Breast epithelium (tissue), 4 donors: Measurements from ENCODE around the gene ASB11. TPM values are rescaled to one million over a fixed set of nuclear protein-coding genes. Genes with fewer than 3 reads are reported as not detected.
"Not testable (repeated sequence)": the region's sequence is repeated elsewhere in the genome, so short reads cannot be mapped to it uniquely, and the experiment has no call there.

Source experiments
- DNase-seq, 2 donors: peaks; one replicate each; pipeline ENCODE4 v3.0.0-alpha.2; 2019; ENCODE audit warnings: low spot score in 2 of 2
- H3K27ac ChIP-seq, 2 donors: fragments of 200-600 bp; sonication (generic) in 1 of 2; one replicate each; pipeline ENCODE4 v1.5.1; 2016 to 2019; ENCODE audit warnings: mild to moderate bottlenecking in 1 of 2
- H3K27me3 ChIP-seq, 2 donors: fragments of 200-600 bp; sonication (generic) in 1 of 2; one replicate each; pipeline versions ENCODE4 v1.5.1 to v1.6.0; 2017 to 2019; ENCODE audit warnings: control low read depth in 1 of 2, mild to moderate bottlenecking in 1 of 2
- H3K36me3 ChIP-seq: fragments of 200-600 bp; one replicate; pipeline ENCODE4 v1.5.1; 2019
- H3K4me1 ChIP-seq, 2 donors: fragments of 200-600 bp; sonication (generic); one replicate each; pipeline ENCODE4 v1.5.1; 2016 to 2019; ENCODE audit warnings: control low read depth in 1 of 2
- H3K4me3 ChIP-seq, 3 donors: fragments of 200-600 bp; sonication (generic); 1 replicate in 2 of 3; 2 replicates in 1 of 3; pipeline ENCODE4 v1.5.1; 2016 to 2019; ENCODE audit warnings: mild to moderate bottlenecking in 3 of 3, moderate library complexity in 2 of 3
- H3K9me3 ChIP-seq, 2 donors: fragments of 200-600 bp; sonication (generic) in 1 of 2; one replicate each; pipeline ENCODE4 v1.5.1; 2016 to 2019; ENCODE audit warnings: control low read depth in 1 of 2
- CTCF ChIP-seq, 3 donors: fragments of 450-650 bp; IDR thresholded peaks; one replicate each; pipeline ENCODE4 v1.5.1; 2016 to 2017; ENCODE audit warnings: antibody characterized with exemption in 3 of 3, mild to moderate bottlenecking in 3 of 3, moderate library complexity in 3 of 3
- POLR2A ChIP-seq: fragments of 450-650 bp; IDR thresholded peaks from one replicate; pipeline ENCODE4 v1.6.1; 2016; ENCODE audit warnings: antibody characterized with exemption, mild to moderate bottlenecking, moderate library complexity
- POLR2AphosphoS5 ChIP-seq, 3 donors: sonication (generic); formaldehyde crosslinking; IDR thresholded peaks; one replicate each; pipeline ENCODE4 v1.6.1; 2017; ENCODE audit warnings: antibody characterized with exemption in 3 of 3
- intact Hi-C: fragments of 100-400 bp; cut with DNase I; formaldehyde crosslinking; loops from one replicate; pipeline ENCODE4 v1.15.1; 2023; ENCODE audit warnings: low total_unique reads
- total RNA-seq, 3 donors: library from RNA; depleted of rRNA; stranded (reverse); fragments of >200 nt; gene quantifications; one replicate each; pipeline ENCODE4 v1.1.0, GENCODE V29; 2016

The ASB11 gene
- total RNA-seq, 3 donors from 2014 or later: not detected

GRCh38 chrX:15311119-15311518 lies 4.3 kb downstream of the ASB11 start:
- Histone ChIP-seq H3K27me3 (peaks cover 0 to 23% of the 10 kb centered on the region in 2 donors), H3K4me1 (no peaks in the 10 kb centered on the region), H3K9me3 (no peaks in the 10 kb centered on the region), H3K27ac (no peak overlapping the region), H3K4me3 (no peak overlapping the region), H3K36me3 (no peaks in the 10 kb centered on the region)
- intact Hi-C loops: no loop called here
- DNase-seq: no peak
- TF ChIP-seq POLR2A: no peak

GRCh38 chrX:15310117-15310516 lies 5.3 kb downstream of the ASB11 start:
- Histone ChIP-seq H3K4me3 (no peak overlapping the region), H3K36me3 (no peaks in the 10 kb centered on the region), H3K27me3 (peaks cover 0 to 17% of the 10 kb centered on the region in 2 donors), H3K4me1 (no peaks in the 10 kb centered on the region), H3K9me3 (no peaks in the 10 kb centered on the region), H3K27ac (no peak overlapping the region)
- TF ChIP-seq POLR2AphosphoS5 (IDR thresholded peaks at IDR 0.05): no peak
- no peak for TF ChIP-seq POLR2A
- no peak for TF ChIP-seq CTCF (IDR thresholded peaks at IDR 0.05)
- intact Hi-C loops: no loop called here
- no peak for DNase-seq

- H3K9me3 ChIP-seq, H3K27ac ChIP-seq, intact Hi-C loops, H3K4me1 ChIP-seq, H3K4me3 ChIP-seq, DNase-seq, H3K36me3 ChIP-seq: not testable (repeated sequence)
- peaks cover 0 to 32% of the 10 kb centered on the region in 2 donors for H3K27me3 ChIP-seq
Observed at GRCh38 chrX:15305899-15306298, 9.5 kb downstream of the ASB11 start.

GRCh38 chrX:15301924-15302323 lies 13.5 kb downstream of the ASB11 start:
- Histone ChIP-seq H3K9me3 (no peaks in the 10 kb centered on the region), H3K27me3 (peaks cover 0 to 39% of the 10 kb centered on the region in 2 donors), H3K4me1 (no peaks in the 10 kb centered on the region), H3K27ac (no peak overlapping the region), H3K36me3 (no peaks in the 10 kb centered on the region), H3K4me3 (no peak overlapping the region)
- intact Hi-C loops: no loop called here
- no peak for DNase-seq
- TF ChIP-seq POLR2AphosphoS5 (IDR thresholded peaks at IDR 0.05) (peak in 1 of 3 donors; percentile 14), POLR2A (no peak)

GRCh38 chrX:15299941-15300851 lies 15.2 kb downstream of the ASB11 start:
- TF ChIP-seq POLR2AphosphoS5 (IDR thresholded peaks at IDR 0.05): no peak
- TF ChIP-seq CTCF (IDR thresholded peaks at IDR 0.05): peak; percentile 27 to 36 (median 33)
- intact Hi-C loops: no loop called here

GRCh38 chrX:15298780-15299179 lies 16.7 kb downstream of the ASB11 start:
- Histone ChIP-seq H3K27me3 (peaks cover 0 to 42% of the 10 kb centered on the region in 2 donors), H3K9me3 (no peaks in the 10 kb centered on the region), H3K27ac (peak overlapping the region in 1 of 2 donors; percentile 39), H3K4me3 (no peak overlapping the region), H3K36me3 (no peaks in the 10 kb centered on the region), H3K4me1 (no peaks in the 10 kb centered on the region)
- no peak for DNase-seq
- TF ChIP-seq POLR2A: no peak
- TF ChIP-seq POLR2AphosphoS5 (IDR thresholded peaks at IDR 0.05): no peak
- no peak for TF ChIP-seq CTCF (IDR thresholded peaks at IDR 0.05)
- intact Hi-C loops: no loop called here

More at GRCh38 chrX:15299941-15300851, 15.2 kb downstream of the ASB11 start:
- Histone ChIP-seq H3K4me3 (no peak overlapping the region), H3K27me3 (peaks cover 0 to 48% of the 10 kb centered on the region in 2 donors), H3K27ac (no peak overlapping the region), H3K4me1 (no peaks in the 10 kb centered on the region), H3K36me3 (no peaks in the 10 kb centered on the region), H3K9me3 (no peaks in the 10 kb centered on the region)
- no peak for DNase-seq
